Suprapubic skin (tissue), 4 donors: ENCODE measurements around the gene SPDYE5.
"Not testable (repeated sequence)": the region's sequence is repeated elsewhere in the genome, so short reads cannot be mapped to it uniquely, and the experiment has no call there.

Source experiments
- CTCF ChIP-seq, 2 donors: fragments of 200-600 bp in 1 of 2; fragments of 450-650 bp in 1 of 2; sonication (generic) in 1 of 2; IDR thresholded peaks; one replicate each; pipeline ENCODE4 v1.5.1; 2016 to 2019; ENCODE audit warnings: antibody characterized with exemption in 2 of 2, mild to moderate bottlenecking in 1 of 2, moderate library complexity in 1 of 2
- EP300 ChIP-seq: sonication (generic); formaldehyde crosslinking; IDR thresholded peaks from one replicate; pipeline ENCODE4 v1.6.1; 2017; ENCODE audit warnings: antibody characterized with exemption
- POLR2A ChIP-seq, 2 donors: fragments of 450-650 bp; IDR thresholded peaks; one replicate each; pipeline ENCODE4 v1.6.1; 2017; ENCODE audit warnings: antibody characterized with exemption in 2 of 2, mild to moderate bottlenecking in 2 of 2, moderate library complexity in 2 of 2
- POLR2AphosphoS5 ChIP-seq, 3 donors: sonication (generic); formaldehyde crosslinking; IDR thresholded peaks; one replicate each; pipeline ENCODE4 v1.6.1; 2017; ENCODE audit warnings: antibody characterized with exemption in 3 of 3

GRCh38 chr7:75452494-75452955 is 39.6 kb upstream of the SPDYE5 start:
- TF ChIP-seq POLR2AphosphoS5 (IDR thresholded peaks at IDR 0.05); POLR2A (IDR thresholded peaks at IDR 0.05); EP300: not testable (repeated sequence)
- TF ChIP-seq CTCF (IDR thresholded peaks at IDR 0.05), result peak in 1 of 2 donors; percentile 32
